Ecto neural progenitor cell (in vitro differentiated cells): Measurements from ENCODE around the gene USE1.

Experiments used
- DNase-seq: peaks from one replicate; pipeline ENCODE4 v3.0.0-alpha.2; 2018; ENCODE audit warnings: low spot score

USE1 gene

GRCh38 chr19:17259118-17259780 is 44.1 kb downstream of the USE1 start:
- no peak for DNase-seq

DNA sequence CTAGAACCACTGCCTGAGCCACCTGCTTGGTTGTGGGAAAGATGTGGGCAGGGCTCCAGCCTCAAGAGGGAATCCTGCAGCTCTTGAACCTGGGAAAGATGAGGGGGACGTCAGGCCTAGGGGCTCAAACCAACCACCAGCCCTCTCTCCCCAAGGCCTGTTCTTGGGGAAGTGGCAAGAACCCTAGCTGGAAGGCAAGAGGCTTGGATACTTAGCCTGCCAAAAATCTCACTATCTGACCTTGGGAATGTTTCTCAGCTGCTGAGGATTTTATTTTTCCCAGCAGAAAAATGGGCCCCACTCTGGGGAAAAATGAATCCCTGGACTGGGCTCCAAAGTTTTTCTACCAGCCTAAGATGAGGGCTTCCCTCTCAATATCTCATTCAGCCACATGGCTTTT is 44.8 kb downstream of the USE1 start:
- DNase-seq = no peak

DNA sequence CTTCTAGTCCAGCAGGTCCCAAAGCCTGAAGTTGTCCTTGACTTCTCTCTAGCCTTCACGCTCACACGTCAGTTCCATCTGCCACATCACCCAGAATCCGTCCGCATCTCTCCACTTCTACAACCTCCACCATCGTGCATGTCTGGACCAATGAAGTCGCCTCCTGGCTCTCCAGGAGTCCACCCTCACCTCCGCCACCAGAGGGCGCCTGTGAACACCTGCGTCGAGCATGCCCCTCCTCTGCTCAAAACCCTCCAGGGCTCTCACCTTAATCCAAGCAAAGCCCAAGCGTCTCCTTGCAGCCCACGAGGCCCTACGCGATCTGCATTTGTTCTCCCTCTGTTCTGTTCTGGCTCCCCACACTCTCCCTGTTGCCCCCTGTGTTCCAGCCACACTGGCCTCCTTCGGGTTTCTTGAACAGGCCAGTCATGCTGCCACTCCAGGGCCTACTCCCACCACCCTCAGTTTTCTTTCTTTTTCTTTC is 45.7 kb downstream of the USE1 start:
- DNase-seq = peak; percentile 89

GRCh38 chr19:17262557-17262956 is 47.4 kb downstream of the USE1 start:
- DNase-seq = no peak

DNA sequence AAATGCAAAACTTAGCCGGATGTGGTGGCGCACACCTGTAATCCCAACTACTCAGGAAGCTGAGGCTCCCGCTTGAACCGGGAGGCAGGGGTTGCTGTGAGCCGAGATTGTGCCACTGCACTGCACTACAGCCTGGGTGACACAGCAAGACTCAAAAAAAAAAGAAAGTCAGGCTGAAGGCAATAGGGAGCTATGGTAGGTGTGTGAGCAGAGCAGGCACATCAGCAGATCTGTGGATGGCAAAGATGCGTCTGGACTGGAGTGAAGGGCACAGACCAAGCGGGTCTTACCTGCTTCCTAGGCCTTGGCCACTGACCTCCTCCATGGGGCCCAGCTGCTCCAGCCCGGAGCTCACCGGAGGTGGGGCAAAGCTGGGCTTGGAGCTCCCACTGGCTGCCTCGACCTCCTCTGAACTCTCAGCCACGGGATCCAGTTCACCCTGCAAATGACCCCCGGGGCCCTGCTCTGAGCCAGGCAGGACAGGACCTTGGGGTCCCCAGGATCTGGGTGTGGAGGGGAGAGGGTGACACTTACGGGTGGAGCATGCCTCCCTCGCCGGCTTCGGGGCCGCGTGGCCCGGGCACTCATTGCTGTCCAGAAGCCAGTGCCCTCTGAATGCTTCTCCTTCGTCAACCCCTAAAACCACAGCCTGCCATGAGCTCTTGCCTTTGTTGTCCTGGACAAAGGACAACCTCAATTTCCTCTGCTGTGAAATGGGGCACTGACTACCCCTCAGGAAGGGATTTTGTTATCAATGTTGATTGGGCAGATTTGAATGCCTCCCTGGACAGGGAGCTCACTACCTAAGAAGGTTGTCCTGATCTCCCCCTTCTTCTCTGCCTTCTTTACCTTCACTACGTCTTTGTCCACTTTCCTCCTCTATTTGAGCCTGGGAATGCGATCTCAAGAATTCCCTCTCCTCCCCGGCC is 48.8 kb downstream of the USE1 start:
- no peak for DNase-seq

DNA sequence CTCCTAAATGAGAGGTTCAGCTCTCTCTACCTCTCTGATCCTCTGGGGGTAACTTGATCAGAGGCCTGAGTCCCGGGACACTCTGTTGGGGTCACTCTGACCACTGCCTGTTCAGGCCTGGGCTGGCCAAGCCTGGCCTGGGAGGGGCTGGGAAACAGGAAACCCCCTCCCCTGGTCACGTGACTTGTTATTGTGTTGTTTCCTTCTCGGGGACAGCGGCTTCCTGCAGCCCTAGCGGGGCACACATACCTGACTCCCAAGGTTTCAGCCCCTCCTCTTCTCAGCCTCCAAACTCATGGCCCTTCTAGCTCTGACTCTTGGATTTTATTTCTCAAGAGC is 49.5 kb downstream of the USE1 start, which contains the start of gene USHBP1:
Gene USHBP1 (minus strand): TSS at position 105 of the 339 bp plus-strand sequence. CDS start 446 bp downstream, outside the sequence.
- no peak for DNase-seq

- no peak for DNase-seq
These were observed 50.9 kb downstream of the USE1 start for GRCh38 chr19:17266026-17266425.

DNA sequence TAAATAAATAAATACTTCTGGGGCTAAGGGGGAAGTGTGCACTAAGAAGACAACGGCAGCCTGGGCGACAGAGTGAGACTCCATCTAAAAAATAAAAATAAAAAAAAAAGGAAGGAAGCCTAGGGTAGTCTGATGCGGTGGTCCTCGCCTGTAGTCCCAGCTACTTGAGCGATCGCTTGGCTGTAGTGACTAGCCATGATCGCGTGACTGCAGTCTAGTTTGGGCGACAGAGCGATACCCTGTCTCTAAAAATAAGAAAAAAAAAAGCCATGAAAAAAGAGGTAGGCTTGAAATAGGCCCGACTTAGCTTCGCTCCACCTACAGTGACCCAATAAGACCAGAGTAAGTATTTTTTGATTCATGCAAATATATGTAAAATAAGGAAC is 51.4 kb downstream of the USE1 start:
- DNase-seq = no peak

- DNase-seq = peak; percentile 96
These were observed 52.0 kb downstream of the USE1 start, which contains the start of gene BABAM1 for GRCh38 chr19:17266975-17267788. BABAM1 (plus strand) TSS chr19:17267443; CDS start chr19:17268807, 1,364 bp downstream.

GRCh38 chr19:17268754-17269153 is 53.6 kb downstream of the USE1 start:
- DNase-seq = no peak
